Renal cortical epithelial cell (primary cell): ENCODE measurements around the gene LTA. TPM values are rescaled to one million over a fixed set of nuclear protein-coding genes. Genes with fewer than 3 reads are reported as not detected.
A peak's percentile ranks its signal among the peaks of the same experiment; 100 is the strongest.

Experiments used
- DNase-seq: peaks from one replicate; pipeline ENCODE4 v3.0.0-alpha.2; 2011; ENCODE audit warnings: low read depth
- total RNA-seq: library from RNA; depleted of rRNA; stranded (reverse); fragments of >200 nt; gene quantifications from 2 replicates; pipeline ENCODE4 v1.2.3, GENCODE V29; 2014

LTA gene, protein sequence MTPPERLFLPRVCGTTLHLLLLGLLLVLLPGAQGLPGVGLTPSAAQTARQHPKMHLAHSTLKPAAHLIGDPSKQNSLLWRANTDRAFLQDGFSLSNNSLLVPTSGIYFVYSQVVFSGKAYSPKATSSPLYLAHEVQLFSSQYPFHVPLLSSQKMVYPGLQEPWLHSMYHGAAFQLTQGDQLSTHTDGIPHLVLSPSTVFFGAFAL
- not detected in 2 replicates for total RNA-seq

DNA sequence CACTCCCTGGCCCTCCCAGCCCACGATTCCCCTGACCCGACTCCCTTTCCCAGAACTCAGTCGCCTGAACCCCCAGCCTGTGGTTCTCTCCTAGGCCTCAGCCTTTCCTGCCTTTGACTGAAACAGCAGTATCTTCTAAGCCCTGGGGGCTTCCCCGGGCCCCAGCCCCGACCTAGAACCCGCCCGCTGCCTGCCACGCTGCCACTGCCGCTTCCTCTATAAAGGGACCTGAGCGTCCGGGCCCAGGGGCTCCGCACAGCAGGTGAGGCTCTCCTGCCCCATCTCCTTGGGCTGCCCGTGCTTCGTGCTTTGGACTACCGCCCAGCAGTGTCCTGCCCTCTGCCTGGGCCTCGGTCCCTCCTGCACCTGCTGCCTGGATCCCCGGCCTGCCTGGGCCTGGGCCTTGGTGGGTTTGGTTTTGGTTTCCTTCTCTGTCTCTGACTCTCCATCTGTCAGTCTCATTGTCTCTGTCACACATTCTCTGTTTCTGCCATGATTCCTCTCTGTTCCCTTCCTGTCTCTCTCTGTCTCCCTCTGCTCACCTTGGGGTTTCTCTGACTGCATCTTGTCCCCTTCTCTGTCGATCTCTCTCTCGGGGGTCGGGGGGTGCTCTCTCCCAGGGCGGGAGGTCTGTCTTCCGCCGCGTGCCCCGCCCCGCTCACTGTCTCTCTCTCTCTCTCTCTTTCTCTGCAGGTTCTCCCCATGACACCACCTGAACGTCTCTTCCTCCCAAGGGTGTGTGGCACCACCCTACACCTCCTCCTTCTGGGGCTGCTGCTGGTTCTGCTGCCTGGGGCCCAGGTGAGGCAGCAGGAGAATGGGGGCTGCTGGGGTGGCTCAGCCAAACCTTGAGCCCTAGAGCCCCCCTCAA lies at the start of gene LTA:
TSS of gene LTA (plus strand) at position 249 of the 871 bp plus-strand sequence. CDS start at position 703, 454 bp downstream.
- DNase-seq = no peak

DNA sequence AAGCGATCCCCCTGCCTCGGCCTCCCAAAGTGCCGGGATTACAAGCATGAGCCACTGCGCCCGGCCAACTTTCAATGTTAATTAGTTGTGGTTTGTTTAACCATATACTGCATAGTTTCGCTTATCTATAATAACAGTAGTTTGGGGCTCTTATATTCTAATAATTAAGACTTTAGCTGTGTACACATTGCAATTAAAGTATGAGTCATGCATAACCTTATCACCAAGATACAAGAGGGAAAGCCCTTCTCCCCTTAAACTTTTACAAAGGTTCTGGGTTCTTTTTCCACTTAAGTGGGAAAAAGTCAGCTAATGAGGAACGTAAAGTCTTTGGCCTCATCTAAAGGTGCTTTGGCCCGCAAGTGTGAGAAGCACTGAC lies 46.5 kb upstream of the LTA start:
- no peak for DNase-seq

GRCh38 chr6:31525932-31526591 lies 46.0 kb upstream of the LTA start:
- peak; percentile 33 for DNase-seq

- no peak for DNase-seq
Measured at GRCh38 chr6:31528307-31528777, 43.7 kb upstream of the LTA start.

DNA sequence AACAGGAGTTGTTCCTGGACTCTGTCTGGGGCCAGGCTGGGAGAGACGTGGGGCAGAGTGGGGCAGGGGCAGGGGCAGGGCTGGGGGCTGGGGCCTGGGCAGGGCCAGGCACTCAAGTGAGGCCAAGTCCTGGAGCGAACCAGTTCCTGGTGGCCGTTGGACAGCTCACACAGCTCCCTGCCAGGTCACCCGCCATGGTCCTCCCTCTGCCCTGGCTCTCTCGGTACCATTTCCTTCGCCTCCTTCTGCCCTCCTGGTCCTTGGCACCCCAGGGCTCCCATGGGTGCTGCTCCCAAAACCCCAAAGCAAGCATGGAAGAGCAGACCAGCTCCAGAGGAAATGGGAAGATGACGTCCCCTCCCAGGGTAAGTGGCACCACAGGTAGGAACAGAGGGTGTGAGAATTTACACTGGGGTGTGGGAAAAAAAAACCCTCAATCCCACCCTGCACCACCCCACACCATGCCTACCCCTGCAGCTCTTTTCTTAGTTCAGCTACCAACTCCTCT lies 43.2 kb upstream of the LTA start, which contains the start of gene MCCD1:
TSS of gene MCCD1 (plus strand) at position 142 of the 508 bp plus-strand sequence. CDS start at position 195, 53 bp downstream.
- no peak for DNase-seq

DNA sequence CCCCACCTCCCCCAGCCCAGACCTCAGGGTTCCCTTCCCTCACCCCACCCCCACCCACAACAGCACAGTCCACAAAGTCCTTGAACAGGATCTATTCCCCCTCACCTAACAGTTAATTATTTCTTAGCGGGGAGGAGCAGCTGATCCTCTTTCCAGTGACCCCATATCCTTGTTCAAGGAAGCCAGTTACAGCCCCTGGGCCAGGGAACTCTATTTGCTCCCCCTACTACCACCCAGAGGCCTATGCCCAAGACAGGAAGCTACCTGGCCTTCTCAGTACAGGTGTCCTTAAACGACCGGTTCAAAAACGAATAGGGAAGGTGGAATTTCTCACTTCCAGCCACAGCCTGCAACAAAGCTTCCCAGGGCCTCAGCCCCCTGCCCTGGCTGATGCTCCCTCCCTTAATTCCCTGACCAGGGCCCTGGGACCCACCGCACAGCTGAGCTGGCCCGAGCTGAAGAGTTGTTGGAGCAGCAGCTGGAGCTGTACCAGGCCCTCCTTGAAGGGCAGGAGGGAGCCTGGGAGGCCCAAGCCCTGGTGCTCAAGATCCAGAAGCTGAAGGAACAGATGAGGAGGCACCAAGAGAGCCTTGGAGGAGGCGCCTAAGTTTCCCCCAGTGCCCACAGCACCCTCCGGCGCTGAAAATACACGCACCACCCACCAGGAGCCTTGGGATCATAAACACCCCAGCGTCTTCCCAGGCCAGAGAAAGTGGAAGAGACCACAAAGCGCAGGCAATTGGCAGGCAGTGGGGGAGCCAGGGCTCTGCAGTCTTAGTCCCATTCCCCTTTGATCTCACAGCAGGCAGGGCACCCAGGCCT lies 42.5 kb upstream of the LTA start:
- peak; percentile 25 for DNase-seq

DNA sequence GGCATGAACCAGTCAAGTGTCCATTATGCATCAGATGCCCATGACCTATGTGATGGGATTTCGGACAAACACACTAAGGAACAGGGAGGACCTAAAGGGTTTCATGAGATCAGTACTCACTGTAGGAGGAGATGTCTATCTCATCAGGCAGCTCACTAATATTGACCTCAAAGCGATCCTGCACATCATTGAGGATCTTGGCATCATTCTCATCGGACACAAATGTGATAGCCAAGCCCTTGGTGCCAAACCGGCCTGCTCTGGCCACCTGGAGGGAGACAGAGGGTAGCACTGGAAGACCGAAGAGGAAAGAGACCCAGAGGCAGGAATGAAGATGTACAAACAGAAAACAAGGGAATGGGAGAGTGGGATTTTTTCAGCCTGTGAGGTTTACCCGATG lies 41.4 kb upstream of the LTA start:
- no peak for DNase-seq

DNA sequence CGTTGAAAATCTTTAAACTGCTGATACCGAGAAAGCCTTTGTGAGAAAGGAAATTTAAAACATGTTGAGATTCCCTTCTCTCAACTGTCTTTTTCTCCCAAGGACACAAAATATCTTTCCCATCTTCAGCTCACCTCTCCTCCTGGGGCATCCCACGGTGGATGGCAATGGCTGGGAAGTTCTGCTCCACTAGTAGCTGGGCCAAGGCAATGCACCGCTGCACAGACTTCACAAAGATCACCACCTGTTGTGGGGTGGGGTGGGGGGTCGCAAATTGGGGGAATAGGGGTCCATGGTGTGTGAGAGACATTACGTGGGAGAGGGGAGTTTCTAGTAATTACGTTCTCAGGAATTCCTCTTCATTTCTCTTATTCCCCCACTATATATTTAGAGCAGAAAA lies 40.9 kb upstream of the LTA start:
- no peak for DNase-seq

DNA sequence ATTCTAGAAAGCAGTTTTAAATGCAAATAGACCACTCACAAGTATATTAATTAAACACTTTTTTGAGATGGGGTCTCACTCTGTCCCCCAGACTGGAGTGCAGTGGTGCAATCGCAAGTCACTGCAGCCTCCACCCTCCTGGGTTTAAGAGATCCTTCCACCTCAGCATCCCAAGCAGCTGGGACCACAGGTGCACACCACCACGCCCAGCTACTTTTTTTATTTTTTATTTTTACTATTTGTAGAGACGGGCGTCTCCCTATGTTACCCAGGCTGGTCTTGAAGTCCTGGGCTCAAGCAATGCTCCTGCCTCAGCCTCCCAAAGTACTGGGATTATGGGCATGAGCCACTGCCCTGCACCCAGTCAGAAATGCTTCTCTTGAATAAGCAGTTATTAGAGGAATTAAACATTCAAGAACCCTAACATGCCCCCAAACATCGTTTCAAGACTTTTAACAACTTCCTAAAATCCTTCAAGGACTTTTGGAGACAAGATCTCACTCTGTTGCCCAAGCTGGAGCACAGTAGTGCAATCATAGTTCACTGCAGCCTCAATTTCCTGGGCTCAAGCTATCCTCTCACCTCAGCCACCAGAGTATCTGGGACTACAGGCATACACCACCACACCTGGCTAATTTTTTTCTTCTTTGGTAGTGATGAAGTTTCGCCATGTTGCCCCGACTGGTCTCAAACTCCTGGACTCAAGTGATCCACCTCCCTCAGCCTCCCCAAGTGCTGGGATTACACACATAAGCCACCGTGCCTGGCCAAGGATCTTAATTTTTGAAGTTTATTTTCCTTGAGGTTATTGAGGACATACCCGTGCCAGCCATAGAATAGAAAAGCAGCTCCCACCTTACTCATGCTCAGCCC lies 40.1 kb upstream of the LTA start:
- no peak for DNase-seq

- no peak for DNase-seq
Measured at GRCh38 chr6:31532644-31533454, 39.2 kb upstream of the LTA start.

DNA sequence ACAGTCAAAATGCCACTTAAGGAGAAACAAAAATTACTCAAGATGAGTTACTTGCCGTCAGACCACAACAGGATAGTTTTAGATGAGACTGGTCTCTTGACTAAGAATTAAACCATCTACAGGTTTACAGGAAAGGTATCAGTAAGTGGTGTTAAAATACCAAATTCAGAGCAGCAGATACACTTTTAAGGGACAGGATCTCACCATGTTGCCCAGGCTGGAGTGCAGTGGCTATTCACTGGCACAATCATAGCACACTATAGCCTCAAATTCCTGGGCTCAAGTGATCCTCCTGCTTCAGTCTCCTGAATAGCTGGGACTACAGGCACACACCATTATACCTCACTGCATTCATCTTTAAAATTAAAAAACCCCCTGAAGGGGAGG lies 38.6 kb upstream of the LTA start:
- DNase-seq = no peak

DNA sequence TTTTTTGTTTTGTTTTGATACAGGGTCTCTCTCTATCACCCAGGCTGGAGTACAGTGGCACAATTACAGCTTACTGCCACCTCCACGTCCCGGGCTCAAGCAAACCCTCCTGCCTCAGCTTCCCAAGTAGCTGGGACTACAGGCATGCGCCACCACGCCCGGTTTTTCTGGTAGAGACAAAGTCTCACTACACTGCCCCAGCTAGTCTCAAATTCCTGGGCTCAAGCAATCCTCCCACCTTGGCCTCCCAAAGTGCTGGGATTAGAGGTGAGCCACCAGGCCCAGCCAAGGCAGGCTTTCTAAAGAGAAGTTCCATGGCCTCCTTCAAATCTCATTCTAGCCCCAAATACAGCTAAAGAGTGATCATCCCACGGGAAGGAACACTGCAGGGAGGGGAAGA lies 38.1 kb upstream of the LTA start:
- DNase-seq = no peak

DNA sequence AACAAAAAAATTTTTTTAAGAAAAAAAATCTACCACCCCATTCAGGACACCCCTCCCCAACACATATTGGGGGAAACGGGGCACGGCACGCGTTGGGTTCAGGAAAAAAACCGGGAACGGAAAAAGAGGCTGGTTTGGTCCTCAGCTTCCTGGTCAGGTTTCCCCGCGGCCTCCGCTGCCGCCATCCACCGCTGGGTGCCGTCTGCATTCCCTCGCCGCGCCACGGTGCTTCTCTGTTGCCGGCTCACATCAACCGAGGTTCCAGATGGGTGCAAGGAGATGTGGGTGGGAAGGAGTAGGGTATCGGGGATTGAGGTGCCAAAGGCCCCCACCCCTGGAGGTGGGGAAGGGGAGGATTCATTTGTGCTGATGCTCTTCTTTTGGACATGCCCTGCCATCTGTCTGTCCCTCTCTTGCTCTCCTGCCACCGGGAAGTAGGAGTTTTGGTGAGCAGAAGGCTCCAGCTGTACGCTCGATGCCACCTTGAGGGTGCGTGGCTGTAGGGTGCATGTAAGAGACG lies 37.5 kb upstream of the LTA start:
- DNase-seq = no peak

- DNase-seq = no peak
Measured at GRCh38 chr6:31535538-31536324, 36.4 kb upstream of the LTA start.

DNA sequence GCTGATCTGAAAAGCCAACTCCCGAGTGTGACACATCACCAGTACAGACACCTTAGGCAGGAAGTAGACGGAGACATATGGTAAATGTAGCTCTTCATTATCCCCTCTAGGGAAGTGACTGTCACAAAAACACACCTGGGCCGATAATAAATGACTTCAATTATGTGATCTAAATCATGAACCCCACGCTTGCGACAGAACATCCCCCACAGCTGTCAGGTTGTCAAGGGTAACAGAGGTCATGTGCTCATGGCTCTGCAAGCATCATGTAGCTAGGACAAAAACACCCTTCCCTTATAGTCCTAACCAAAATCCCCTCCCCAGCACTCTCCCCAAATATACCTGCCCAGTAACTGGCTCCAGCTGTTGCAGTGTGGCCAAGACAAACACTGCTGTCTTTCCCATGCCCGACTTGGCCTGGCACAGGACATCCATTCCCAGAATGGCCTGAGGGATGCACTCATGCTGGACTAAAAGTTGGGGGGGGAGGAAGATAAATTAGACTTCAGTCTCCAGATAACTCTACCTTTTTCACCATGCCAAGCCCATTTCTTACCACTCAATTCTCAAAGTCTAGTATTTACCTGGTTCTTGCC lies 33.2 kb upstream of the LTA start:
- DNase-seq = no peak

- DNase-seq = no peak
Measured at GRCh38 chr6:31540640-31541039, 31.4 kb upstream of the LTA start.

- peak; percentile 45 for DNase-seq
Measured at GRCh38 chr6:31541059-31541657, 30.9 kb upstream of the LTA start.
